LHCN-M2 (cell line): ENCODE results near the gene MIB2. TPM values are rescaled to one million over a fixed set of nuclear protein-coding genes. Genes with fewer than 3 reads are reported as not detected.
"Not testable (repeated sequence)": the region's sequence is repeated elsewhere in the genome, so short reads cannot be mapped to it uniquely, and the experiment has no call there.

ENCODE experiments used
- DNase-seq: peaks from one replicate; pipeline ENCODE4 v3.0.0-alpha.2; 2012; ENCODE audit warnings: low read depth
- total RNA-seq: library from RNA; depleted of rRNA; stranded (reverse); fragments of >200 nt; gene quantifications from 2 replicates; pipeline ENCODE4 v1.2.3, GENCODE V29; 2014

The MIB2 gene
- total RNA-seq, 1 experiment from 2014 or later = 43.6 TPM

- DNase-seq = not testable (repeated sequence)
These were observed 31.0 kb downstream of the MIB2 start for GRCh38 chr1:1646326-1646725.

DNA sequence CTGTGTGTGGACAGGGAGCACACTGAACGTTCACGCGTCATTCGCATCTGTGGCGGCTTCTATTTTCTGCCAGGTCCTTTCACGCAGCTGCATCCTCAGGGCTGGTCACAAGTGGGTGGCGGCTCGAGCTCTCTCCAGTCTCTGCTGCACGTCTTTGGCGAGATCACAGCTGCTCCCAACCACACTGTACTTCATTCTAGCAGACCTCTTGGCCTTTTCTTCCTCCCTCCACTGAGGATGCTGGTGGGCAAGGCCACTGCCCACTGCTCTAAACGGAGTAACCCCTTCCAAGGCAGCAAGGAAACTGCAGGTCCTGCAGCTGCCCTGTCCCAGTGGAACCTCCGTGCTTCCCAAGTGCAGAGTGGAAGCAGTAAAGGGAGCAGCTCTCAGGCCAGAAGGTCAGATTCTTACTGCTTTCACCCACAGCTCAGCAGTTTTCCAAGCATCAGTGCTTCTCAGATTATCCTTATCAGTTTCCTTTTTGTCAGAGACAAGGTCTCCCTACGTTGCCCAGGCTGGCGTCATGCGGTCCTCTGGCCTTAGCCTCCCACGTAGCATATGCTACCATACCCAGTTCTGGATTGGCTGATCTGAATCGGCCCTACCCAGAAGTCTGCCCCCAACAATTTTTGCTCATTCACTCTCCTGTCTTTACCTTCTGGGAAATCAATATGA is 32.4 kb downstream of the MIB2 start:
- DNase-seq = not testable (repeated sequence)

DNA sequence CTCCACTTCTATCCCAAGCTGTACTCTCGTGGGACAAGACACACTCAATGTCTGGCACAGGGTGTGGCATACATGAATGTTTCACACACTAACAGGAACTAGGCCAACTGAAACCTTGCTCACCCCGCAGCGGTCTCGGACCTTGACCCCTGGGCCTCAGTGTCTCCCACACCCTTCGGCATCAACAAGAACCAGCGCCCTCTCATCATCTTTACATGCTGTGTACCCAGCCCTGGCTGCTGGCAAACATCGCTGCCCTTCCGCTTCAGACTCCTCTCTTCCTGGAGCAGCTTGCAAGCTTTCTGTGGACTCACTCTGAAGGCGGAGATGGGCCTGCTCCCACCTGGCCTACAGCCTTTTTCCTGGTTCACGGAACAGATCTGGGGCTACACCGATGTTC is 33.0 kb downstream of the MIB2 start:
- not testable (repeated sequence) for DNase-seq

GRCh38 chr1:1658583-1659549 is 43.6 kb downstream of the MIB2 start, which contains the start of gene CDK11B:
Gene CDK11B, minus strand, starts transcription at chr1:1659004. Its CDS starts 1,519 bp downstream, at chr1:1657485.
- peak; percentile 93 for DNase-seq

DNA sequence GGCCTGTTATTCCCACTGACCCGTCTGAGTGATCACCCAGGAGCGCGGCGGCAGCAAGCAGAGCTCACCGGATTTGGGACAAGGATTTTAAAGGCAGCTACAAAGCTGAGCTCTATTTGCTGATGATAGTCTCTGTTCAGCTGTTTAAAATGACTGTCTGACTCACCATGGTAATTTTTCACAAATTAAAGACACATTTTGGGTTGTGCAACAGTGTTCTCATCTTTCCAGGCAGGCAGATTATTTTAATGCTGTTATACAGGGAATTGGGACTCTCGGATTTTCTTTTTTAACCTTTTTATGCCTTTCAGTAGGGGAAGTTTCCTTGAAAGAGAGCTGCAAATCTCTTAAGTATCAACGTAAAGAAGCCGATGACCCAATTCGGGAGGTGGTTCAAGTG is 47.1 kb downstream of the MIB2 start:
- peak; percentile 29 for DNase-seq

DNA sequence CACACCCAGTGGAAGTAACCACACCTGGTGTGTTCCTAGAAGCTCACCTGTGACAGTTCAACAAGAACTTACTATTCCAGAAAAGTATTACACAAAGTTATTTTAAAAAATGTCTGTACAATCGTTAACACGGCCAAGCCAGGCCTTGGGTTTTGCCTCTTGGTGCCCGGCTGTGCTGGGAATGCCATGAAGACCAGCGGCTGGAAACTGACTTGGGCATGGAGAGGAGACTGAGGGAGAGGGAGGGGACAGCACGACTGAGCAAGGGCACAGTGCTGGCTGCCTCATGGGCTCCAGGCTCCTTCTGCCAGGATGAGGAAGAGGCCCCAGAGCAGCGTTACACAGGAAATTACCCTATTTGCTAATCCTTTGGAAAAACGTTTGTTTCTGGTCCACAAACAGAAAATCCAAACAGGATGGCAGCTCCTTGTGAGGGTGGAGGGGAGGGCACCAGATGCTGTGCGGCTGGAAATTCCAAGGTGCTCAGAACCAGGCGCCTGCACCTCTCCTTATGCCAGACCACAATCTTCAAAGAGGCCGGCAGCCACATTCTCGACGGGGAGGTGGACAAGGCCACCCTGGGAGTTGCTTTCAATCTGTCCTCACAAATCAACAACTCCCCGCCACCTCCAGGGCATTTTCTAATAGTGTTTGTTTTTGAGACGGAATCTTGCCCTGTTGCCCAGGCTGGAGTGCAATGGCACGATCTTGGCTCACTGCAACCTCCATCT is 47.7 kb downstream of the MIB2 start:
- not testable (repeated sequence) for DNase-seq

DNA sequence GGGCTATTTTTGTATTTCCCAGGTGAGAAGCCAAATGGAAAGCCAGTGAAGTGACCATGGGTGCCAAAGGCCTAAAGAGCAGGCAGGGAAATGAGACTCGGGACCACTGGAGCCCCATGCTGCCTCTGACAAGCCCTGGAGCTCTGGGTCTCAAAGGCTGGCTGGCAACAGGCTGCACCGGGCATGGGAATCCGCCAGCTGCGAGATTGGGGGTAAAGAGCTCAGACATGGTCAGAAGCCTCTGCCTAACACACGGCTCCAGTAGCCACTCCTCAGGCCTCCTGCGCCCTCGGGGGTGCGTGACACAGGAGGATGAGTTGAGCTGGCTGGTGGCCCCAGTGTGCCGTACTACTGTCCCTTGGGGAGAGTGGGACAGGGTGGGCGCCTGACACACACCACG is 49.0 kb downstream of the MIB2 start:
- DNase-seq = not testable (repeated sequence)

GRCh38 chr1:1664941-1665814 is 49.9 kb downstream of the MIB2 start:
- DNase-seq = no peak

- DNase-seq = no peak
These were observed 50.5 kb downstream of the MIB2 start for GRCh38 chr1:1665815-1666251.

DNA sequence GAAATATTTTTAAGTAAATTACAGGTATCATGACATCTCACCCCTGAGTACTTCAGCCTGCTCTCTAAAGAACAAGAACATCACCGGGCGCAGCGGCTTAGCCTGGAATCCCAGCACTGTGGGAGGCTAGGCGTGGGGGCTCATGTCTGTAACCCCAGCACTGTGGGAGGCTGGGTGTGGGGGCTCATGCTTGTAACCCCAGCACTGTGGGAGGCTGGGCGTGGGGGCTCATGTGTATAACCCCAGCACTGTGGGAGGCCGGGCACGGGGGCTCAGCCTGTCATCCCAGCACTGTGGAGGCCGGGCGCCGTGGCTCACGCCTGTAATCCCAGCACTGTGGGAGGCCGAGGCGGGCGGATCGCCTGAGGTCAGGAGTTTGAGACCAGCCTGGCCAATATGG is 51.2 kb downstream of the MIB2 start:
- no peak for DNase-seq

- no peak for DNase-seq
These were observed 54.5 kb downstream of the MIB2 start for GRCh38 chr1:1669468-1670440.

GRCh38 chr1:1670866-1671265 is 55.6 kb downstream of the MIB2 start:
- DNase-seq = no peak

GRCh38 chr1:1671365-1672119 is 56.2 kb downstream of the MIB2 start:
- no peak for DNase-seq

- no peak for DNase-seq
These were observed 57.1 kb downstream of the MIB2 start for GRCh38 chr1:1672181-1672965.

- DNase-seq = not testable (repeated sequence)
These were observed 59.5 kb downstream of the MIB2 start for GRCh38 chr1:1674806-1675205.

DNA sequence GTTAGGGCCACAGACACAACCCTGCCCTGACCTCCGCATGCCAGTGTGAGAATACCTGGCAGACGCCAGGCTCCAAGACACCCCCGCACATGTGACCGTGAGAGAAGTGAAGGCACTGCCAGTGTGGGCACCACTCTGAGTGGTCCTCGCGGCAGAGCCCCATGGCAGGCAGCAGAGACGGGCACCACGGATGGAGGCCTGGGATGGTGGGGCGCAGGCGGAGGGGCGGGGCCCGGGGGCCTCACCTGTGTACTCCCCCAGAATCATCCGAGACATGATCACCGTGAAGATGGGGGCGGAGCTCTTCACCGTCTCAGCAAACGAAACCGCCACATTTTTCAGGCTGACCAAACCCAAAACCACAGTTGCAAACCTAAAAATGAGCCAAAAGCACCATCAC is 59.9 kb downstream of the MIB2 start:
- not testable (repeated sequence) for DNase-seq

- DNase-seq = not testable (repeated sequence)
These were observed 60.8 kb downstream of the MIB2 start for GRCh38 chr1:1676087-1676486.
